ENCODE data around the gene ZC2HC1B.

ZC2HC1B gene

DNA sequence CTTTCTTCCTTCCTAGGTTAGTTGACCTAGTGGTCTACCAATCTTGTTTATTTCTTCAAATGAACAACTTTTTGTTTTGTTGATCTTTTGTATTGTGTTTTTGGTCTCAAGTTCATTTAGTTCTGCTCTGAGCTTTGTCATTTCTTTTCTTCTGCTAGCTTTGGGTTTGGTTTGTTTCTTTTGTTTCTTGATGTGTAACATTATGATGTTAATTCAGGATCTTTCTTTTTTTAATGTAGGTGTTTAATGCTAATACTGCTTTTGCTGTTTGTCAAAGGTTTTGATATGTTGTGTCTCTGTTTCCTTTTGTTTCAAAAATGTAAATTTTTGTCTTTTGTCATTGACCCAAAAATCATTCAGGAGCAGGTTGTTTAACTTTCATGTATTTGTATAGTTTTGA, 65.7 kb downstream of the ZC2HC1B start:
- TF ChIP-seq, protein P1, sequence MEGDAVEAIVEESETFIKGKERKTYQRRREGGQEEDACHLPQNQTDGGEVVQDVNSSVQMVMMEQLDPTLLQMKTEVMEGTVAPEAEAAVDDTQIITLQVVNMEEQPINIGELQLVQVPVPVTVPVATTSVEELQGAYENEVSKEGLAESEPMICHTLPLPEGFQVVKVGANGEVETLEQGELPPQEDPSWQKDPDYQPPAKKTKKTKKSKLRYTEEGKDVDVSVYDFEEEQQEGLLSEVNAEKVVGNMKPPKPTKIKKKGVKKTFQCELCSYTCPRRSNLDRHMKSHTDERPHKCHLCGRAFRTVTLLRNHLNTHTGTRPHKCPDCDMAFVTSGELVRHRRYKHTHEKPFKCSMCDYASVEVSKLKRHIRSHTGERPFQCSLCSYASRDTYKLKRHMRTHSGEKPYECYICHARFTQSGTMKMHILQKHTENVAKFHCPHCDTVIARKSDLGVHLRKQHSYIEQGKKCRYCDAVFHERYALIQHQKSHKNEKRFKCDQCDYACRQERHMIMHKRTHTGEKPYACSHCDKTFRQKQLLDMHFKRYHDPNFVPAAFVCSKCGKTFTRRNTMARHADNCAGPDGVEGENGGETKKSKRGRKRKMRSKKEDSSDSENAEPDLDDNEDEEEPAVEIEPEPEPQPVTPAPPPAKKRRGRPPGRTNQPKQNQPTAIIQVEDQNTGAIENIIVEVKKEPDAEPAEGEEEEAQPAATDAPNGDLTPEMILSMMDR (IDR thresholded peaks at IDR 0.05; ENCODE audit: extremely low read depth, insufficient read depth, missing control alignments) = no peak
- in situ Hi-C loops (cut with MboI; ENCODE audit: low pct_unique_long_range_greater_than_20kb, low sequenced_read_pairs, unreplicated experiment) = no loop called here
- DNase-seq (ENCODE audit: low spot score) = no peak

DNA sequence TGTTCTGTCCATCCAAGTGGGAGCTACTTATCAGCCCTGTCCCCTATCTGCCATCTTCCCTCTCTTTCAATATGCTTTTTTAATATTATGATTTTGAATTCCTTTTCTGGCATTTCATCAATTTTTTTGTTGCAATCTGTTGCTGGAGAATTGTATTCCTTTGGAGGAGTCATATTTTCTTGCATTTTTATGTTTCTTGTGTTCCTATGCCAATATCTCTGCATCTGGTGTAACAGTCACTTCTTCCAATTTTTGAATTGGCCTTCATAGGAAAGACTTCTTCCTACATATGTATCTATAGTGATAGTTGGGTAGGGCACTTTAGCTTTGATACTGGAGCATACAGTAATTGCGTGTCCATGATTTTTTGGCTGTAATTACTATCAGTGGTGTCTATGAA, 70.1 kb downstream of the ZC2HC1B start:
- TF ChIP-seq, protein P1 (IDR thresholded peaks at IDR 0.05; ENCODE audit: extremely low read depth, insufficient read depth, missing control alignments) = no peak
- in situ Hi-C loops (cut with MboI; ENCODE audit: low pct_unique_long_range_greater_than_20kb, low sequenced_read_pairs, unreplicated experiment) = no loop called here
- no peak for DNase-seq (ENCODE audit: low spot score)

DNA sequence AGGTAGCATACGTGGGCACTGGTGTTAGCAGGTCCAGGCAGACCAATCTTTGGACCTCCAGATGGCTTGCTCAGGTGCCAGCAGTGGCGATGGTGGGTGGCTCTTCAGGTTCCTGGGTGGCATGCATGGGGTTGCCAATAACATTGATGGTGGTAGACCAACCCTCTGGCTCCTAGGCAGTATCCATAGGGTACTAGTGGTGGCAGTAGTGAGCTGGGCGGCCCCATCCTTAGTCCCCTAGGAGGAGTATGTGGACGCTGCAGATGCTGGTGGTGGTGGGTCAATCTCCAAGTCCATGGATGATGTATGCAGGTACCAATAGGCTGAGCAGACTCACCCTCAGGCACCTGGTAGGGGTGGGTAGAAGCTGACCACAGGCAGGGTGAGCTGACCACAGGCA, 70.6 kb downstream of the ZC2HC1B start:
- in situ Hi-C loops (cut with MboI; ENCODE audit: low pct_unique_long_range_greater_than_20kb, low sequenced_read_pairs, unreplicated experiment) = no loop called here
- TF ChIP-seq, protein P1 (IDR thresholded peaks at IDR 0.05; ENCODE audit: extremely low read depth, insufficient read depth, missing control alignments) = no peak
- no peak for DNase-seq (ENCODE audit: low spot score)

DNA sequence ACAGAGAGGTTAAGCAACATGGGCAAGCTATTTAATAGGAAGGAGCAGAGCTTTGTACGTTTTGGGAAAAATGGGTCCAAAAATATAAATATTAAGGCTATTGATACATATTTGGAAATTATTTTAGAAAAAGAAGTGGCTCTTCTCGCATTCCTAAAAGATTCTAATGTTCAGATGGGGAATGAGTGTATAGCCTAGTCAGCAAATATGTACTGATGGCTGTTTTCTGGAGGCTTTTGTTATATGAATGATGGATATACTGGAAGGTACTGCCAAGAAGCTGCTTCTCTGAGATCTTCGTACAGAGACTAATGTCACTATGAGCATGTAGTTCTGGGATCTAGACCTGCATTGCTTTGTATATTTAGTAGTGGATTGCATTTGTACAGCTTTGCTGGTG, 72.1 kb downstream of the ZC2HC1B start:
- no peak for DNase-seq (ENCODE audit: low spot score)
- TF ChIP-seq, protein P1 (IDR thresholded peaks at IDR 0.05; ENCODE audit: extremely low read depth, insufficient read depth, missing control alignments) = no peak
- in situ Hi-C loops (cut with MboI; ENCODE audit: low pct_unique_long_range_greater_than_20kb, low sequenced_read_pairs, unreplicated experiment) = no loop called here

DNA sequence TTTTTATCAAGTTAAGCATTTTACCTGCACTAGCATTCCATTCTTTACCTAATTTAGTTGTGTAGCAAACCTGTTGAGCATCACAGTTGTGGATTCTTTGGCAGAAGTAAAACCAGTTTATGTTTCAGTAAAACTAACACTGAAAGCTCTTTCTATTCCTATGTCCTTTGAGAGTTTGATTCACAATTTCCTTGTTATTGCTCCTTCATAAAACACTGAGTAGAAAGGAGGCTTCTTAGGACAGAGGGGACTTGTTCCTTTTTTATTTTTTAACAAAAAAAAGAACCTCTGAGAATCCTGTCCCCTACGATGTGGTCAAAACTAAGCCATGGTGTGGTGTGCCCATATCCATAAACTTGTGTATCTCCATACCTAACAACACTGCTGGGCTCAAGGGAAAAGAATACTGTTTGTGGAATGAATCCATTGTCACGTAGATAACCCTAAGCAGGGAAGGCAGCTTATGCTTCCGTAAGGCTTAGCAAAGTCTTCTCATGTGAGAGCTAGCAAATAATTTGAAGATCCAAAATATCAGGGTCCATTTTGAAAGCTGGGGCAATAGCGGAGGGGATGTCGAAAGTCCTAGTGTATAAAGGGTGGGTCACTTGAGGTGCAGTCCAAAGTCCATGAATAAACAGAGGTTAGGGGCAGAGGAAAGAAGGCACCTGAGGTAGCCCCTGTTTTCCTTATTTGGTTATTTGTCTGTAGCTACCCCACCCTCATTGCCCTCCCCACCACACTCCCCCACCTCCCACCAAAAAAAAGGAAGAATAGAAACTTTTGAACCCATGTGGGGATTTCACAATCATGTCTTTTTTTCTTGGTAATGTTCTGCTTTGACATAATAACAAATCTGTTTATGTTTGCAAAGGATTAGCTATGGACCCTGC, 72.7 kb downstream of the ZC2HC1B start:
- TF ChIP-seq, protein P1 (IDR thresholded peaks at IDR 0.05; ENCODE audit: extremely low read depth, insufficient read depth, missing control alignments) = no peak
- in situ Hi-C loops (cut with MboI; ENCODE audit: low pct_unique_long_range_greater_than_20kb, low sequenced_read_pairs, unreplicated experiment) = no loop called here

DNA sequence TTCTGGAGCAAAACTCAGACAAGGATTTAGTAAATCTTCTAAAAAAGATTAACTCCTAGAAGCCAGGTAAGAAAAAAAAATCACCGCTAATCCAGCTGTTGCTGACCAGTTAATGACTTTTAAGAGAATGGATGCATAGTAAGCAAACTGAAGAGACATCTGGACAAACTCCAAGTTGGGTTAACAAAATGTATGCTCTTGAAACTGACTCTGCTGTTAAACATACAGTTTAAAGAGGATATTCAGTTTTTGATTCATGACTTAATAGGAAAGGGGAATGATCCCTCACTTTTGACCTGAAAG, 73.3 kb downstream of the ZC2HC1B start:
- no peak for DNase-seq (ENCODE audit: low spot score)

More for the DNA sequence above, 72.7 kb downstream of the ZC2HC1B start:
- DNase-seq (ENCODE audit: low spot score) = no peak

More for the DNA sequence above, 73.3 kb downstream of the ZC2HC1B start:
- in situ Hi-C loops (cut with MboI; ENCODE audit: low pct_unique_long_range_greater_than_20kb, low sequenced_read_pairs, unreplicated experiment) = no loop called here
- TF ChIP-seq, protein P1 (IDR thresholded peaks at IDR 0.05; ENCODE audit: extremely low read depth, insufficient read depth, missing control alignments) = no peak

All from GM13977 (cell line).